ACC112 (cell line): ENCODE measurements around the gene IRX4.
A peak's percentile ranks its signal among the peaks of the same experiment; 100 is the strongest.

Source experiments
- H2AFZ ChIP-seq: fragments of 200-600 bp; sonication (generic); one replicate; pipeline ENCODE4 v1.6.0; 2017; ENCODE audit warnings: antibody characterized with exemption, low read length; ENCODE audit not compliant: unreplicated experiment
- H3K27ac ChIP-seq: fragments of 200-600 bp; sonication (generic); 2 replicates; pipeline ENCODE4 v1.5.1; 2014; ENCODE audit warnings: low read depth, mild to moderate bottlenecking, antibody characterized with exemption, low read length, moderate library complexity
- H3K27me3 ChIP-seq: fragments of 200-600 bp; sonication (generic); 2 replicates; pipeline ENCODE4 v1.6.1; 2014; ENCODE audit warnings: mild to moderate bottlenecking, antibody characterized with exemption, low read length, moderate library complexity, mixed read lengths; ENCODE audit not compliant: insufficient read depth
- H3K36me3 ChIP-seq: fragments of 200-600 bp; sonication (generic); 2 replicates; pipeline ENCODE4 v1.6.1; 2016; ENCODE audit warnings: mild to moderate bottlenecking, antibody characterized with exemption, low read length, moderate library complexity, mixed read lengths; ENCODE audit not compliant: insufficient read depth
- H3K4me1 ChIP-seq: fragments of 200-600 bp; sonication (generic); one replicate; pipeline ENCODE4 v1.6.1; 2016; ENCODE audit warnings: low read length, mixed read lengths; ENCODE audit not compliant: insufficient read depth, unreplicated experiment, control insufficient read depth
- H3K4me3 ChIP-seq: fragments of 200-600 bp; sonication (generic); 2 replicates; pipeline ENCODE4 v1.5.1; 2014; ENCODE audit warnings: mild to moderate bottlenecking, low read depth, low read length
- H3K79me2 ChIP-seq: fragments of 200-600 bp; sonication (generic); one replicate; pipeline ENCODE4 v1.6.0; 2016; ENCODE audit warnings: low read length; ENCODE audit not compliant: control insufficient read depth, unreplicated experiment, insufficient read depth

The IRX4 gene

GRCh38 chr5:1867114-1867814 lies 15.5 kb downstream of the IRX4 start:
- Histone ChIP-seq H3K36me3 (no peaks in the 10 kb centered on the region), H3K4me3 (no peak overlapping the region), H3K79me2 (no peaks in the 10 kb centered on the region)

DNA sequence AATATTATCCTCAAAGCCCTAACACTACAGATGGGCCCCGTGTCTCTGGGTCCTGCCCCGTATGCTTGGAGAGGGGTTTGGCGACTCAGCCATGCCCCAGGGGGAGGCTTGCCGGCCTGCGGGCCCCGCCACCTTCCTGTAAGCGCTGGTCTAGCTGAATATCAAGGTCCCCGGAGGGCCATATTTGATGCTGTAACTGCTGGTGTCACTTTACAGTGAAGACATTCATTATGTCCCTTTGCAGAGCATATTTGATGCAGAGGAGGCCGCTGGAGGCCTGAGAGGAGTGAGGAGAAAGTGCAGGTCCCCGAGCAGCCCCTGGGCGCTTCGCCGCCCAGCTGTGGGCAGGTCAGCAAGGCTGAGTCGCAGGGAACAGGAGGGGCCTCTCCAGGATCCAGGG lies 16.8 kb downstream of the IRX4 start:
- no peak overlapping the region for H3K4me3 ChIP-seq
- no peak overlapping the region for H2AFZ ChIP-seq
- H3K27ac ChIP-seq = no peak overlapping the region
- H3K79me2 ChIP-seq = no peaks in the 10 kb centered on the region
- no peaks in the 10 kb centered on the region for H3K4me1 ChIP-seq
- H3K36me3 ChIP-seq = no peaks in the 10 kb centered on the region
- H3K27me3 ChIP-seq = peaks cover 79% of the 10 kb centered on the region

More at GRCh38 chr5:1867114-1867814, 15.5 kb downstream of the IRX4 start:
- H3K27me3 ChIP-seq = peaks cover 74% of the 10 kb centered on the region
- H3K27ac ChIP-seq = no peak overlapping the region
- H2AFZ ChIP-seq = no peak overlapping the region
- H3K4me1 ChIP-seq = no peaks in the 10 kb centered on the region

DNA sequence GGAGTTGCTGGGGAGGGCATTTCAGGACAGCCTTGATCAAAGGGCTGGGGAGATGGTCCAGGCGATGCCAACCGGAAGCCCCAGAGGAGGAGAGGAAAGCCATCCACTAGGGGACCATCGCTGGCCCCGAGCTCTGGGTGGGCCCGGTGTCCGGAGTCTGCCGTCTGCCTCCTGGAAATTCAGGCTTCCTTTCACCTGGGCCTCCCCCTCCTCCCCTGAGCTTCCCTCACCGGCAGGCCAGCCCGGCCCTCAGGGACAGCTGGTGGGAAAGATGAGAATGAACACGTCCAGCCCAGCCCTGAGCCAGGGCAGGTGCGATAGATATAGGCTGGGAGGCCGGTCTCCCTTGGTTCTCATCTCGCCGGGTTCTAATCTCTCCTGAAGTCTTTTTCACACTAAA lies 17.2 kb downstream of the IRX4 start:
- Histone ChIP-seq H2AFZ (no peak overlapping the region), H3K27me3 (peaks cover 83% of the 10 kb centered on the region), H3K4me3 (no peak overlapping the region), H3K79me2 (no peaks in the 10 kb centered on the region), H3K36me3 (no peaks in the 10 kb centered on the region), H3K27ac (no peak overlapping the region), H3K4me1 (no peaks in the 10 kb centered on the region)

DNA sequence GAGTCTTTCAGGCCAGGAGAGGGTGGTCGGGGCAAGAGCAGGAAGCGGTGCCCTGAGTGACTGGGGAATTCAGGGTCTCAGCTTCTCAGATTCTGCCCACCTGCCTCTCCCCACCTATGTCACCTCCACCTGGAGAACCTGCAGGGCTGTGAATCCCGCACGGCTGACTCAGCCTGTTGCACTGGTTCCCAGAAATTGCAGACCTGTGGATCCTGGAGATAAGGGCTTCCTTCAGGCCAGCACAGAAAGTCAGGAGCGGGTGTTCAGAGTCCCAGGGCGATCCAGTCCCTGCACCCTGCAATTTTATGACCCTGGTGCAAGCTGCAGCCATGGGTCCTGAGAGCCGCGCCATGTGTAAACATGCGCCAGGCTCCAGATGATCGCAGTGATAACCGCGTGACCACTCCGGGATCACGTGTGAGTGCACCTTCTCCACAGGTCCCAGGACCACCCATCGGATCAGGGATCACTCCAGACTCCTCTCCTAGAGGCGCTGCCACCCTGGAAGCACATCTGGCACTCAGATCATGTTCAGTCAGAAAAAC lies 17.8 kb downstream of the IRX4 start:
- Histone ChIP-seq H3K27me3 (peaks cover 83% of the 10 kb centered on the region), H3K4me3 (no peak overlapping the region), H3K36me3 (no peaks in the 10 kb centered on the region), H2AFZ (no peak overlapping the region), H3K79me2 (no peaks in the 10 kb centered on the region), H3K4me1 (no peaks in the 10 kb centered on the region), H3K27ac (no peak overlapping the region)

DNA sequence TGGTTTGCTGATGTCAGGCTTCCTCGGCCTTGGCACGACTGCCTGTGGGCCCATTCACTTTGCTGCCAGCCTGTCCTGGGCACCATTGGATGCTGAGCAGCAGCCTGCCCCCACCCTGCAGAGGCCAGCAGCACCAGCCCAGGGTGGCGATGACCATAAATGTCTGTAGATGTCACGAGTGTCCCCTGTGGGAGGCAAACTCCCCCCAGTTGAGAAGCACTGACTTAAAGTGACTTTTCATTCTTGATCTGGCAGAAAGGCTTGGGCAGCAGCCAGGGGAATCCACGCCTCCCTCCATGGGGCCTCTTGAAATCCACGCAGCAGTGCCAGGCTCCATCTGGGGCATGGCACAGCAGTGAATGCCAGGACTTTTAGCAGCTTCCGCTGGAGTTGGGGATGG lies 21.8 kb downstream of the IRX4 start:
- H3K27me3 ChIP-seq = peaks cover 61% of the 10 kb centered on the region
- no peaks in the 10 kb centered on the region for H3K79me2 ChIP-seq
- no peak overlapping the region for H3K27ac ChIP-seq
- no peak overlapping the region for H3K4me3 ChIP-seq
- H3K4me1 ChIP-seq = no peaks in the 10 kb centered on the region
- no peaks in the 10 kb centered on the region for H3K36me3 ChIP-seq
- no peak overlapping the region for H2AFZ ChIP-seq

- Histone ChIP-seq H2AFZ (no peak overlapping the region), H3K36me3 (no peaks in the 10 kb centered on the region), H3K27me3 (peaks cover 59% of the 10 kb centered on the region)
Observed at GRCh38 chr5:1860021-1860610, 22.6 kb downstream of the IRX4 start.

DNA sequence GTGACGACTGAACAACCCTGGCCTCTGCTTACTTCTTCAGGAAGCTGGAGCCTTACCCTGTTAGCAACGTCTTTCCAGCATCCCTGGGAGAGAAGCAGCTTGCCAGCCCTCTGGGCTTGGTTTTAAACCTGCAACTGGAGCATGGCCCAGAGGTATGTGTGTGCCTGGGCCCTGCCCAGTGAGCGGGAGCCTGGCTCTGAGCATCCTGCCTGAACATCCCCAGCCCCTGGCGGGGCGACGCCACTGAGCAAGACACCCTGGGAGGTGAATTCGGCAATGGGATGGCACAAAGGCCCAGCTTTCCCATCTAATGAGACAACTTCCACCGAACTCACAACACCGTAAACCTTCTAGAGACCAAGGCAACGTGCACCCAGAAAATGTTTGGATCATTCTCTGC lies 23.6 kb downstream of the IRX4 start:
- Histone ChIP-seq H3K4me1 (no peaks in the 10 kb centered on the region), H3K36me3 (no peaks in the 10 kb centered on the region), H3K4me3 (no peak overlapping the region), H3K79me2 (no peaks in the 10 kb centered on the region), H2AFZ (no peak overlapping the region), H3K27me3 (peaks cover 59% of the 10 kb centered on the region), H3K27ac (no peak overlapping the region)

More at GRCh38 chr5:1860021-1860610, 22.6 kb downstream of the IRX4 start:
- H3K4me3 ChIP-seq = no peak overlapping the region
- H3K79me2 ChIP-seq = no peaks in the 10 kb centered on the region
- H3K4me1 ChIP-seq = no peaks in the 10 kb centered on the region
- no peak overlapping the region for H3K27ac ChIP-seq

DNA sequence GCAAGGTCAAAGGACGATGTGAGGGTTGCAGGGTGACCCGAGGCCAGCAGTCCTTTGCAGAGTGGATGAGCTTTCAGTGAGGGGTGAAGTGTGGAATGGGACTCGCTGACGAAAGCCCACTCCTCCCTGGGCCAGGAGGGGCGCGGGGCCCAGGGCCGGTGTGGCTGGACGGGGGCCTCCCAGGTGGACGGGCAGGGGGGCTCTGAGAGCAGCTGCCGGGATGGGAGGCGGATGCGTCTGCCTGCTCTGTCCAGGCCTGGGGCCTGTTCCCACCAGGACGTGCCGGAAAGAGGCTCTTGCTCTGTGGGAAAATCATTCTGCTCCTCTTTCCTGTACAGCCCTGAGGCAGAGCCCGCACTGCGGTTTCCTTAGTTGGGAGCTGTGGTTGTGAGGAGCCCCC lies 24.3 kb downstream of the IRX4 start:
- Histone ChIP-seq H2AFZ (no peak overlapping the region), H3K27me3 (peaks cover 59% of the 10 kb centered on the region), H3K4me3 (no peak overlapping the region), H3K79me2 (no peaks in the 10 kb centered on the region), H3K4me1 (no peaks in the 10 kb centered on the region), H3K27ac (no peak overlapping the region), H3K36me3 (no peaks in the 10 kb centered on the region)

- Histone ChIP-seq H3K27me3 (peaks cover 56% of the 10 kb centered on the region), H3K27ac (no peak overlapping the region), H3K36me3 (no peaks in the 10 kb centered on the region), H3K4me1 (no peaks in the 10 kb centered on the region), H3K79me2 (no peaks in the 10 kb centered on the region), H3K4me3 (peak overlapping the region; percentile 72), H2AFZ (no peak overlapping the region)
Observed at GRCh38 chr5:1857256-1857600, 25.5 kb downstream of the IRX4 start.

GRCh38 chr5:1856596-1857255 lies 26.0 kb downstream of the IRX4 start:
- no peaks in the 10 kb centered on the region for H3K79me2 ChIP-seq
- H3K36me3 ChIP-seq = no peaks in the 10 kb centered on the region
- H3K27me3 ChIP-seq = peaks cover 55% of the 10 kb centered on the region
- H3K4me1 ChIP-seq = no peaks in the 10 kb centered on the region
- no peak overlapping the region for H2AFZ ChIP-seq
- no peak overlapping the region for H3K27ac ChIP-seq
- peak overlapping the region; percentile 72 for H3K4me3 ChIP-seq

DNA sequence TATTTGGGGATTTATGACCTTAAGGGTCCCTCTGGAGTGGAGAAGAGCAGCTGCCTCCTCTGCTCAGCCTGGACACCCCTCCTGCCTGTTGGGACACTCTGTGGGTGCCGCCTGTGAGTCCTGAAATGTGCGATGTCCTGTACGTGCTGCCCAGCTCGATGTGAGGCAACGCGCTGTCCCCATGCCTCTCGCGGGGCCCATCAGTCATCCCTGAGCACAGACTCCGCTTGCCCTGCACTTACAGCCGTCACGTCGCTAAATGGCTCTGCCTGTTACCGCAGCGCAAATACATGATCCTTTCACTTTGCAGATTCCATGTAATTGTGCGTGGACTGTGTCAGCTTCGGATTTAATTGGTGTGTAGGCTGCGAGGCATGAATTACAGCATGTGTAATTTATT lies 27.1 kb downstream of the IRX4 start:
- H3K4me1 ChIP-seq = no peaks in the 10 kb centered on the region
- no peak overlapping the region for H2AFZ ChIP-seq
- H3K36me3 ChIP-seq = no peaks in the 10 kb centered on the region
- no peak overlapping the region for H3K27ac ChIP-seq
- H3K4me3 ChIP-seq = no peak overlapping the region
- H3K27me3 ChIP-seq = peaks cover 55% of the 10 kb centered on the region
- no peaks in the 10 kb centered on the region for H3K79me2 ChIP-seq
